NCI-H82 treated with DMSO at 0.1 percent for 48 hours (cell line): ENCODE data around the gene DCDC2C.
"Not testable (repeated sequence)": the region's sequence is repeated elsewhere in the genome, so short reads cannot be mapped to it uniquely, and the experiment has no call there.

Experiments
- DNase-seq: peaks from one replicate; lab custom pipeline; 2025; ENCODE audit not compliant: unreplicated experiment; lab: John Stamatoyannopoulos, UW

The DCDC2C gene, protein sequence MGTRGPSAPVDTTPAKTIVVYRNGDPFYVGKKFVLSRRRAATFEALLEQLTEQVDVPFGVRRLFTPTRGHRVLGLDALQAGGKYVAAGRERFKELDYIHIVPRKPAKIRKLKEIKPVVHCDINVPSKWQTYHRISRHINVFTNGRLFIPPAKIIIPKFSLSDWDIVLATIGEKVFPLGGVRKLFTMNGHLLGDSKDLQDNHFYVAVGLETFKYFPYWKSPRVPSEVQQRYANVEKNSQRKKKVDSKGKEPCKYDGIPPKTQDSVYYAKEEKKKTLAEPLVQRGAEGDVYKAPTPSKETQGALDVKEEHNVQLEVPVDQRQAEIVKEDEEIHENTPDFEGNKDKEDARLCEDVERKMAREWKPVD

GRCh38 chr2:3703236-3703756, at the start of gene DCDC2C:
Gene DCDC2C (plus strand): TSS chr2:3703575. CDS start chr2:3703752, 177 bp downstream.
- no peak for DNase-seq

DNA sequence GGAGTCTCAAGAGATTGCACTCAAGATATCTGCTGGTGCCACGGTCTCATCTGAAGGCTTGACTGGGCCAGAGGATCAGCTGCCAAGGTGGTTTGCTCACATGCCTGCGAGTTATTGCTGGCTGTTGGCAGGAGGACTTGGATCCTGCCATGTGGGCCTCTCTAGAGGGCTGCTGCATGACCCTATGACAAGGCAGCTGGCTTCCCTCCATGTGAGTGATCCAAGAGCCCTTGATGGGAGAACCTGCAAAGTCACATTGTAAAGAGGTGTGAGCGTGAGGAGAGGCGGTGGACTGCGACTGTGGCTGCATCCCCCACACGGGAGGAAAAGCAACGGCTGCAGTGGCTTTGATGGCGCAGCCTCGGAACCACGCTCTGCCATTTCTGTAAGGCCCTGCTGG, 49.4 kb upstream of the DCDC2C start:
- no peak for DNase-seq

DNA sequence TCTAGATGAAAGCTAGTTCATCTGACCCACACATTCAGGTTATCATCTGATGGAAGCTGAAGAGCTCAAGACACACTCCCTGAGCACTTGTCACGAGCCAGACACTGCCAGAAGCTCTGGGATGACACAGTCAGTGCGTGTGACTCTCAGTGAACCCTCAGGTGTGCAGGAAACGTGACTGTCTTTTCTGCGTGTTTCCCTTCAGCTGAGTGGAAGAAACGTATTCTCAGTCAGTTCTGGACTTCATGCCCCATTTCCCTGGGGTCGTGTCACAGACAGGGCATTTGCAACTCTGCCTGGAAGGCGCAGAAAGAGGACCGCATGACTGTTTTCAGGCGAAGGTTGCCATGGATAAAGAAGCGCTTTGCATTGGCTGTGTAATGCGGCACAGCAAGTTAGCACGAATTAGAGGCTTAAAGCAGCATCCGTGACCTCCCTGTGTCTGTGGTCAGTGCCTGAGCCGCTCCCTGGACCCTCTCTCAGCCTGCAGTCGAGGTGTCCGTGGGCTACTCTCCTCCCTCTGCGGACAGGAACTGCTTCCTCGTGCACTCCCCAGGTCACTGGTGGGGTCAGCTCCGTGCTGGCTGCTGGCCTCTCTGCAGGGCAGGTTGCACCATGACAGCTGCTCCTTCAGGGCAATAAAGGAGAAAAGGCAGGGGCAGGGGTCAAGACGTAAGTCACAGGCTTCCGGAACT, 48.7 kb upstream of the DCDC2C start:
- DNase-seq = no peak

DNA sequence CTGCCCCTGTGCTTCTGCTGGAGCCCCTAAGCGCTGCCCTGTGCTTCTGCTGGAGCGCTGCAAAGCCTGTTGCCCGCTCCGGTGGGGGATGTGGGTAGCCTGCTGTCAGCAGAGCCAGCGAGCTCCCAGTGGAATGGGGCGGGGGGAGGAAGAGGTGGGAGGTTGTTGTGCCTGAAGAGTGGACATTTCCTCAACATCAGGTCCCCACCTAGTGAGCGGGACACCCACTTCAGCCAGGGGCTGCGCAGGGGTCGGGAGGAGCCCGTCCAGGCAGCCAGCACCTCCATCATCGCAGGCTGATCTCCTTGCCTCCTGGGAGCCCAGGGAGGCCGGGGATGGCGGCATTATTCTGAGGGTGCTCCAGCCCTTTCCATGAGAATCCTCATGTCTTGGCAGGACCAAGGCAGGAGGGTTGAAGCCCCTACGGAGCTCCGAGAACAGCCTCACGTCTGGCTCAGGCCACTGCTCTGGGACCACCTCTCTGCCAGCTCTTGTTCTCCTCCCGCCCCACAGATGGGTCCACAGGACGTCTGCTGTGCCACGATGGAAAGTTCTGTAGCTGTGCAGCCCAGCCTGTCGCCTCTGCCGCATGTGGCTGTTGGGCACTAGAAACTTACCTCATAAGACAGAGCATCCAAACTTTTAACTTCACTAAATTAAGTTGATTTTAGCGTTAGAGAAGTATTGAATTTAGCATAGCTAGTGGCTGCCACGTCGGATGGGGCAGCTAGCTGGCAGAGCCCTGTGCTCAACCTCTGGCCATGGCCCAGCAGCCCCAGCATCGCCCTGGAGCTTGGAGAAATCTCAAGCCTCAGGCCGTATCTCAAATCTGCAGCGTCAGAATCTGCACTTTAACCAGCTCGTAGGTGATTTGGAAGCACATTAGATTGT, 47.3 kb upstream of the DCDC2C start:
- no peak for DNase-seq

DNA sequence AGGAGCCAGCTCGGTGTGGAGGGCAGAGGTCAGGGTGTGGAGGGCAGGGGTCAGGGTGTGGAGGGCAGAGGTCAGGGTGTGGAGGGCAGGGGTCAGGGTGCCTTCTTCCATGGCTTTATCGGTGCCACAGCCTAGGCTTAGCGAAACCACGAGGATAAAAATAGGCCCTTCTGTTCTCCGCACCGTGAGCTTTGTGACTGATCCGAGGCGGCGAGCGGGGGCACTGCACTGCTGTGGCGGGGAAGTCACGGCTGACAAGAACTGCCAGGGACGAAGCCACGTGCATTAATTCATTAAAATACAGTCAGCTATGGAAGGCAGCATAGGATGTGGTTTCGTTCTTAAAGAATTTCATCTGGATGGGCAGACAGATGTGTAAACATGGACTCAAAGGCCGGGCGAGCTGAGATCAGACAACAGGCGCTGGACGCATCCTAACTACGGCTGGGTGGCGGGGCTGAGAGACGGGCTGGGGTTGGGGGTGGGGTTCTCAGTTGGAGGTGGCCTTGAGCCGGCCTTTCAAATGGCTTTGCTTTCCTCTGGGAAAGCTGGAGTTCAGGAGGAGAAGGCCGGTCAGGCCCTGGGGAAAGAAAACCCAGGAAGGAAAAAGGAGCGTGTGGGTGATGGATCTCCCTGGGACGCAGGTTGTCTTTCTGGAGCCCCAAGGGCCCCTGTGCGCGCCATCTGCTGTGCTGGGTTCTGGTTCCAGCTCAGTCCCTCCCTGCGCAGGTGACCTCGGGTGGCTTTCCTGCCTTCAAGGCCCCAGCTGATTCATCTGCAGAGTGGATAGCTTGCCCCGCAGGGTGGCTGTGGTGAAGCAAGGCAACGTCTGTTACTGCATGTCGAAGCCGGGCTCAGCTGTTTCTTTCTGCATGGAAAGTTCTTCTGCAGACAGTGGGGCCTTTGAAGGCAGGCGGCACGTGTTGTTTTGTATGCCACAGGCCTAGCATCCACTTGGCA, 46.3 kb upstream of the DCDC2C start:
- DNase-seq = no peak

DNA sequence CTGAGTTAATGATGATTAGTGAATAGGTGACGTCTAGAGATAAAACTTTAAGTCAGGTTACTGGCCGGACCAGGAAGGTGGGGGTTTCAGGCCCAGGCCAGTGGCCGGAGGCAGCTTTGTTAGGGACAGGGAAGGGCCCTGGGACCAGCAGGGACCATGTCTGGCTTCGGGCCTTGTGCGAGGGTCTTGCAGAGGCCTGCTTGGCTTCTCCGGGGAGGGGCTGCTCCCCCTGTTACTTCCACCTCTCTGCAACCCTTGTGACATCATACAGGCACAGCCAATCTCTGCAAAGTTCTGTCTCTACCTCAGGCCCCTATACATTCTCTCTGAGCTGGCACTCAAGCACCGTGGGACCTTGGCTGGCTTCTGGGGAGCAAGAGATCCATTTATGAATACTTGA, 45.5 kb upstream of the DCDC2C start, which contains the start of gene ALLC:
Gene ALLC, plus strand, starts transcription at position 320 of the 400 bp plus-strand sequence. CDS start 12,958 bp downstream, outside the sequence.
- DNase-seq = no peak

DNA sequence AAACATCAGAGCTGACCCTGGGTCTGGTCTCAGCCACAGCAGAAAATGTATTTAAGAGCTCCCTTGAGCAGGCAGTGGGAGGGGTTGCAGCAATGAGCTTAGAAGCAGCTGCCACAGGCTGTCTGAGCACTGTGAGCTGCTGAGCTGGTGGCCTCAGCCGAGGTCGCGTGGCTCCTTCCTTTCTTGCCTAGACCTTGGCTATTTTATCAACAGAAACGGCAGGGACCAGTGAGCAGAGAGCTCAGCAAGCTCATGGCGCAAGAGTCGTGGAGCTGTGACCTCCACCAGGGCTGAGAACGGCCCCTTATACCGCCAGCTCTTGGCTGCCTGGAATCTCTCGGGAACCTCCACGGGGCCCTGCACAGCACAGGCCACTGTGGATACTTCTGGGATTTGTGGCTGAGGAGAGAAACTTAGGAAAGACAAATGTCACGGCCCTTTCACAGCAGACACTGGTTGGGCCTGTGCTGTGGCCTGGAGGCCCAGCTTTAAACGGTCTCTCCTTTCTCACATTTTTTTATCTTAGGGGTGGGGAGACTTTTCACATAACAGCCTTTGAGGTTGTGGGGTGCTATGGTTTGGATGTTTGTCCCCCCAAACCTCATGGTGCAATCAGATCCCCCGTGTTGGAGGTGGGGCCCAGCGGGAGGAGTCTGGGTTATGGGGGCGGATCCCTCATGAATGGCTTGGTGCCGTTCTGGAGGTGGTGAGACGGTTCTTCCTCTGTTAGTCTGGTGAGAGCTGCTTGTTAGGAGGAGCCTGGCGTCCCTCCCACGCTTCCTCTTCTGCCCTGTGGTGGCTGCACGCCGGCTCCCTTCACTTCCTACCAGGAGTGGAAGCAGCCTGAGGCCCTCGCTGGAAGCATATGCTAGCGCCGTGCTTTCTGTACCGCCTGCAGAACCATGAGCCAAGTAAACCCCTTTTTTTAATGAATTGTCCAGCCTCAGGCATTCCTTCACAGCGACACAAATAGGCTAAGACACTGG, 43.6 kb upstream of the DCDC2C start:
- DNase-seq = peak; percentile 67

DNA sequence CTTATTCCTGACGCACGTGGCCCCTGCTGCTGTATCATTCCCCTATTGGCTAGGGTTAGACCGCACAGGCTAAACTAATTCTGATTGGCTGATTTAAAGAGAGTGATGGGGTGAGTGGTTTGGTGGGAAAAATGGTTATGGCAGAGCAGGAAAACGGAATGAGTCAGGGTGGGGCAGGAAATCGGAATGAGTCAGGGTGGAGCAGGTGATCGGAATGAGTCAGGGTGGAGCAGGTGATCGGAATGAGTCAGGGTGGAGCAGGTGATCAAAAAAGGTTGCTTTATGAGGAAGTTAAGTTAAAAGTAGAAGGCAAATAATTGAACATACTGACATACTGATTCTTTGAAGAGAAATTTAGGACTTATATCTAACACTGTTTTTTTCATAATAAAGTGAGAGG, 42.7 kb upstream of the DCDC2C start:
- DNase-seq = not testable (repeated sequence)

GRCh38 chr2:3661149-3661660, 42.2 kb upstream of the DCDC2C start:
- DNase-seq = no peak

DNA sequence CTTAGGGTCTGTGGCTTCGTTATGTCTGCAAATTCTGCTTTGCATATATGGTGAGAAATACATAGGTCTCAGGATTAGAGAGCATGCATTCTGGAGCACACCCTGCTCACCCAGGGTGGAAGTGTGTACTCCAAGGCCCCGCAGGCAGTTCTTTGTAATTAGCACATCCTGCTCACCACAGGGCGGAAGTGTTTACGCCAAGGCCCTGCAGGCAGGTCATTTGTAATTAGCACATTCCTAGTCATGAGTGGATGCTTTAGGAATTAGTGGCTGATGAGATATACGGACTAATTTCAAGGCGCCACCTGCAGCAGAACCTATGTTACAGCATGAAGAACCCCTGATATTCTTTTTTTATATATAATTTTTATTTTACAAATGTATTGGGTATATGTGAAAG, 41.1 kb upstream of the DCDC2C start:
- no peak for DNase-seq

DNA sequence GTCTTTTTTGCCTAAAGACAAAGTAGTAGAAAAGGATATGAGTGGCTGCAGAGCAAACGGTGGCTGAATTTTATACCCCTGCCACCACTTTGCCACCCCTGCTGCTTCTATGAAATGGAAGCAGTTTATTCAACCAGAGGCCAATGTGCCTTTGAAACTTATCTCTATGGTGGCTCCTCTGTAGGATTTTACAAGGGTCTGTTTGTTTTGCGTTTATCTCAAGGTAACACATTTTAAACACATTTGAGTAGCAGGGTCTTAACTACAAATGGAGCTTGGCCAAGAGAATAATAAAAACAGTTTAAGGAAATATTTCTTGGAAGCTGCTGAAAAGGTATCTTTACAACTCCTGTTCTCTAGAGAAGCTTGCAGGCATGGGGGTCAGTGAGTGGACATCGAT, 39.3 kb upstream of the DCDC2C start:
- no peak for DNase-seq

GRCh38 chr2:3664925-3665324, 38.5 kb upstream of the DCDC2C start:
- DNase-seq = no peak

DNA sequence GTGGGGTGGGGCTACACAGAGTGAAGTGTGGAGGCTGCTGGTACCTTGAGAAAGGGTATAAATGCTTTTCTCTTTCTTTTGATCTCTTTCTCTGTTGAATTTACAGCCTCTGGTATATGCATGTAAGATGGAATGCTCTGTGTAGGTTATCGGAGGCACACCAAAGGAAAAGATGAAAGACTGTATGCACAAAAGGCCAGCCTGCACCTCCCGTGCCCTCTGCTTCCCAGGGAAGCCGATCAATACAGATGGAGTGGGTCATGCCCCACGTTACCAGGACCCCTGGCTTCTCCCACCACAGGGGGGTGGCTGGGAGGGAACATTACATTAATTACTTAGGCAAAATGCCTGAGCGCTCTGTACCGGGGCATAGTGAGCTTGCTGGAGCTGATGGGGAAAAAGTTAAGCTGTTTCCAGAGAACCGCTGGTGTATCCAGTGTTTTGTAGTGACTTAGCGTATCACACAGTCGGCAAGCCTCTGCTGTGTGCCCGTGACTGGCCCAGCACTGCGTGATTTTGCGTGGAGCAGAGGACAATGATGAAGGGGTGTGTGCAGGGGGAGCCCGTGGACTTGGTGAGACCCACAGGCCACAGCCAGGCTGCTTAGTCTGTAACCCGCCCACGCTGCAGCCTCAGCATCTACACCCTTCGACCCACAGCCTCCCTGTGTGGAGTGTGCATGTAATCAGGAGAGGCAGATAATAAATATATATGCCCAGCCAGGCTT, 37.3 kb upstream of the DCDC2C start:
- DNase-seq = no peak

GRCh38 chr2:3666613-3666975, 36.8 kb upstream of the DCDC2C start:
- DNase-seq = no peak

DNA sequence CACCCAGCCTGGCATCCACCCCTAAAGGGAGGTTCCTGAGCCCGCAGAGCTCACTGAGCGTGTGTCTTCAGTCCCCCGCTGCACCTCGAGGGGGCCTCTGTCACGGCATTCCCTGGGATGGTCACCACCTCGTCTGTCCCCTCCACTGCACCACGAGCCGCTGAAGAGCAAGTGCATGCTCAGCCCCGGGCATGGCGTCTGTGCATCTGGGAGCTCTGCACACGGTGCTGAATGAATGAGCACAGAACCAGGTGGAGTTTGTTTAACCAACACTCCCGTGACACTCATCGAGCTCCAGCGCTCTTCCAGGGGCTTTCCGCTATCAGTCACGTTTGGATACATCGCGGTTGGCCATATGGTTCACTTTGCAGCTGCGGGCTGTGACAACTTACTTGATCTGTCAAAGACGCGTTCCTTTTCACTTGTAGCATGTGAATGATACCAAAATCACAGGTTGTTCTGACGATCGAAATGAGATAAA, 36.2 kb upstream of the DCDC2C start:
- no peak for DNase-seq

DNA sequence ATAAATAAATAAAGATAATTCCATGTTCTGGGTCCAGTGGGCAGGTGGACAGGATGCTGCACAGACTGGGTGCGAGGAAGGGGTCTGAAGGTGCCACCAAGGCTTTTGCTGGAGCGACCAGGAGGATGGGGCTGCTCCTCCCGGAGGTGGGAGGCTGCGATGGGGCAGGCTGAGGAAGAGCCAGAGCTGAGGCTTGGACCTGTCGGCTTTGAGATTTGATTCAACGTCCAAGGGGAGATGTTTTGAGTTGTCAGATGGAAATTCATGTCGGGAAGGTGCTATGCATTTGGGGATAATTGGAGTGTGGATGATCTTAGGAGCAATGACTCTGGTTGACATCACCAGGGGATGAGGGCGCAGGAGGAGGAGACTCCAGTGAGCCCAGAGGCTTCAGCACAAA, 33.7 kb upstream of the DCDC2C start:
- DNase-seq = no peak

DNA sequence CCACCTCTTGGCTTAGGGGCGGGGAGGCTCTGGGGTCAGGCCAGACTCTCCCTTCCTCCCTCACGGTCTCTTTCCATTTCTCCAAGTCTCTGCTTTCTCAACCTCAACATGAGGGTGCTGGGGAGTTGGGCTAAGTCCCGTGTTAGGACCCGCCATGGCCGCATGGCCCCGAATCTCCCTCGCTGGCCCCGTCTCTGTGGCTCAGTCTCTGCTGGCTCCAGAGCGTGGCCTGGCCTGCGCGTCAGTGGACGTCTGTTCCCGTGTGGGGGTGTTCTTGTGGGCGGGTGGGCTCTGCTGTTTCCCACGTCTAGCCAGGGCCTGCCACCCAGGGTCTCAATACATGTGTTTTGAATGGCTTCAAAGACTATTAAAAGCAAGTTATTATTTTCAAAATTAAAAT, 33.0 kb upstream of the DCDC2C start:
- DNase-seq = no peak

- no peak for DNase-seq
Measured at GRCh38 chr2:3670941-3671340, 32.4 kb upstream of the DCDC2C start.
